Measurements from ENCODE around the gene CLVS2. TPM values are rescaled to one million over a fixed set of nuclear protein-coding genes. Genes with fewer than 3 reads are reported as not detected.

CLVS2 gene
- total and polyA plus RNA-seq, 2 donors from 2014 or later = not detected

DNA sequence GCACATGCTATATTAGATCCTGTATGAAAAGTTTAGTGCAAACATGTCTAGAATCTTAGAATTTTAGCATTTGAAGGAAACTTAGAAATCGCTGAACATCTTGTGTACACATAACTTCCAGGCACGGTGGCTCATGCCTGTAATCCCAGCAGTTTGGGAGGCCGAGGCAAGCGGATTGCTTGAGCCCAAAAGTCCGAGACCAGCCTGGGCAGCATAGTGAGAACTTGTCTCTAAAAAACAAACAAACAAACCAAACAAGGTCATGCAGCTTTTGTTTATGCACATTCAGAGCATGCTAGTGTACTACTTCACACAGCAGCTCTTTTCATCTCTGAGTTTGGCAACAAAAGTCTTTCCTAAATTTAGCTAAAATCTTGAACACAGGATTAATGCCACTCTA is 32.2 kb downstream of the CLVS2 start:
- Histone ChIP-seq H3K4me1 (ENCODE audit: control insufficient read depth in 2 of 3, insufficient read depth in 2 of 3, low read depth in 1 of 3, low read length in 3 of 3) (no peaks in the 10 kb centered on the region), H3K9me3 (ENCODE audit: control insufficient read depth in 2 of 3, insufficient read depth in 1 of 3, low read length in 3 of 3) (no peaks in the 10 kb centered on the region), H3K36me3 (ENCODE audit: control insufficient read depth in 2 of 3, insufficient read depth in 3 of 3, low read length in 3 of 3) (no peaks in the 10 kb centered on the region), H3K27me3 (ENCODE audit: control insufficient read depth, insufficient read depth, low read length) (no peaks in the 10 kb centered on the region), H3K4me3 (ENCODE audit: low read length in 3 of 3) (no peak overlapping the region), H3K27ac (ENCODE audit: low read depth in 2 of 2, low read length in 2 of 2) (no peak overlapping the region), H3K9ac (ENCODE audit: low read length in 3 of 3) (no peak overlapping the region)
- no peak for DNase-seq
- intact Hi-C loops (cut with DNase I) = no loop called here
- no peak for FAIRE-seq
- TF ChIP-seq, protein P1, sequence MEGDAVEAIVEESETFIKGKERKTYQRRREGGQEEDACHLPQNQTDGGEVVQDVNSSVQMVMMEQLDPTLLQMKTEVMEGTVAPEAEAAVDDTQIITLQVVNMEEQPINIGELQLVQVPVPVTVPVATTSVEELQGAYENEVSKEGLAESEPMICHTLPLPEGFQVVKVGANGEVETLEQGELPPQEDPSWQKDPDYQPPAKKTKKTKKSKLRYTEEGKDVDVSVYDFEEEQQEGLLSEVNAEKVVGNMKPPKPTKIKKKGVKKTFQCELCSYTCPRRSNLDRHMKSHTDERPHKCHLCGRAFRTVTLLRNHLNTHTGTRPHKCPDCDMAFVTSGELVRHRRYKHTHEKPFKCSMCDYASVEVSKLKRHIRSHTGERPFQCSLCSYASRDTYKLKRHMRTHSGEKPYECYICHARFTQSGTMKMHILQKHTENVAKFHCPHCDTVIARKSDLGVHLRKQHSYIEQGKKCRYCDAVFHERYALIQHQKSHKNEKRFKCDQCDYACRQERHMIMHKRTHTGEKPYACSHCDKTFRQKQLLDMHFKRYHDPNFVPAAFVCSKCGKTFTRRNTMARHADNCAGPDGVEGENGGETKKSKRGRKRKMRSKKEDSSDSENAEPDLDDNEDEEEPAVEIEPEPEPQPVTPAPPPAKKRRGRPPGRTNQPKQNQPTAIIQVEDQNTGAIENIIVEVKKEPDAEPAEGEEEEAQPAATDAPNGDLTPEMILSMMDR (IDR thresholded peaks at IDR 0.05; ENCODE audit: borderline replicate concordance, extremely low read depth, insufficient read depth) = no peak

GRCh38 chr6:123030282-123030681 is 34.2 kb downstream of the CLVS2 start:
- FAIRE-seq (no peak), DNase-seq (no peak)
- Histone ChIP-seq H3K9ac (ENCODE audit: low read length in 3 of 3) (no peak overlapping the region), H3K4me3 (ENCODE audit: low read length in 3 of 3) (no peak overlapping the region), H3K27ac (ENCODE audit: low read depth in 2 of 2, low read length in 2 of 2) (no peak overlapping the region), H3K4me1 (ENCODE audit: control insufficient read depth in 2 of 3, insufficient read depth in 2 of 3, low read depth in 1 of 3, low read length in 3 of 3) (no peaks in the 10 kb centered on the region), H3K27me3 (ENCODE audit: control insufficient read depth, insufficient read depth, low read length) (no peaks in the 10 kb centered on the region), H3K9me3 (ENCODE audit: control insufficient read depth in 2 of 3, insufficient read depth in 1 of 3, low read length in 3 of 3) (no peaks in the 10 kb centered on the region), H3K36me3 (ENCODE audit: control insufficient read depth in 2 of 3, insufficient read depth in 3 of 3, low read length in 3 of 3) (no peaks in the 10 kb centered on the region)
- TF ChIP-seq, protein P1 (IDR thresholded peaks at IDR 0.05; ENCODE audit: borderline replicate concordance, extremely low read depth, insufficient read depth) = no peak
- intact Hi-C loops (cut with DNase I) = no loop called here

- H3K4me1 ChIP-seq (ENCODE audit: control insufficient read depth in 2 of 3, insufficient read depth in 2 of 3, low read depth in 1 of 3, low read length in 3 of 3) = no peaks in the 10 kb centered on the region
- DNase-seq (no peak), FAIRE-seq (no peak)
- H3K4me3 ChIP-seq (ENCODE audit: low read length in 3 of 3) = no peak overlapping the region
- no peak overlapping the region for H3K27ac ChIP-seq (ENCODE audit: low read depth in 2 of 2, low read length in 2 of 2)
- H3K9me3 ChIP-seq (ENCODE audit: control insufficient read depth in 2 of 3, insufficient read depth in 1 of 3, low read length in 3 of 3) = no peaks in the 10 kb centered on the region
- H3K36me3 ChIP-seq (ENCODE audit: control insufficient read depth in 2 of 3, insufficient read depth in 3 of 3, low read length in 3 of 3) = no peaks in the 10 kb centered on the region
- intact Hi-C loops (cut with DNase I) = no loop called here
- TF ChIP-seq, protein P1 (IDR thresholded peaks at IDR 0.05; ENCODE audit: borderline replicate concordance, extremely low read depth, insufficient read depth) = no peak
- no peak overlapping the region for H3K9ac ChIP-seq (ENCODE audit: low read length in 3 of 3)
- H3K27me3 ChIP-seq (ENCODE audit: control insufficient read depth, insufficient read depth, low read length) = no peaks in the 10 kb centered on the region
Observed at GRCh38 chr6:123036648-123037047, 40.6 kb downstream of the CLVS2 start.

DNA sequence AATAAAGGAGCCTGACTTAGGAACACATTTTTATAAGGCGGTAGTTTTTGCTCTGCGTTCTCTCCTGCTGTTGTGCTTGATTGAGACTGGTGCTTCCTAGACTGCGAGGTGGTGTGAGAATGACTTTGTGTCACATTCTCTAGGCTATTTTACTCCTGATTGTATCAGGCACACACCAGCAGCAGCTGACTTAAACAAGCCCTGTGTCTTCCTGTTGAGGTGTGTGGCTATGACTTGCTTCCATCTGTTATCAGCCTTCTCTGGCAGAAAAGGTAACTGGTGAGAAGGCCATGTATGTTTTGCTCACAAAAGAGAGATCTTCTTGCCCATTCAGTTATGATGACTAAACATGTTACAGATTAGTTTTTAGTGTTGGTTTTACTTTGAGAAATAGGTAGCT is 43.4 kb downstream of the CLVS2 start:
- H3K4me1 ChIP-seq (ENCODE audit: control insufficient read depth in 2 of 3, insufficient read depth in 2 of 3, low read depth in 1 of 3, low read length in 3 of 3) = no peaks in the 10 kb centered on the region
- no peaks in the 10 kb centered on the region for H3K27me3 ChIP-seq (ENCODE audit: control insufficient read depth, insufficient read depth, low read length)
- no peak overlapping the region for H3K27ac ChIP-seq (ENCODE audit: low read depth in 2 of 2, low read length in 2 of 2)
- no peak for DNase-seq
- H3K4me3 ChIP-seq (ENCODE audit: low read length in 3 of 3) = no peak overlapping the region
- intact Hi-C loops (cut with DNase I) = no loop called here
- FAIRE-seq = no peak
- no peak overlapping the region for H3K9ac ChIP-seq (ENCODE audit: low read length in 3 of 3)
- no peaks in the 10 kb centered on the region for H3K9me3 ChIP-seq (ENCODE audit: control insufficient read depth in 2 of 3, insufficient read depth in 1 of 3, low read length in 3 of 3)
- H3K36me3 ChIP-seq (ENCODE audit: control insufficient read depth in 2 of 3, insufficient read depth in 3 of 3, low read length in 3 of 3) = no peaks in the 10 kb centered on the region
- TF ChIP-seq, protein P1 (IDR thresholded peaks at IDR 0.05; ENCODE audit: borderline replicate concordance, extremely low read depth, insufficient read depth) = no peak
